ENCODE data around the gene GLP1R.

GRCh38 chr6:39075807-39076622 is 27.4 kb downstream of the GLP1R start:
- TF ChIP-seq, protein P1, sequence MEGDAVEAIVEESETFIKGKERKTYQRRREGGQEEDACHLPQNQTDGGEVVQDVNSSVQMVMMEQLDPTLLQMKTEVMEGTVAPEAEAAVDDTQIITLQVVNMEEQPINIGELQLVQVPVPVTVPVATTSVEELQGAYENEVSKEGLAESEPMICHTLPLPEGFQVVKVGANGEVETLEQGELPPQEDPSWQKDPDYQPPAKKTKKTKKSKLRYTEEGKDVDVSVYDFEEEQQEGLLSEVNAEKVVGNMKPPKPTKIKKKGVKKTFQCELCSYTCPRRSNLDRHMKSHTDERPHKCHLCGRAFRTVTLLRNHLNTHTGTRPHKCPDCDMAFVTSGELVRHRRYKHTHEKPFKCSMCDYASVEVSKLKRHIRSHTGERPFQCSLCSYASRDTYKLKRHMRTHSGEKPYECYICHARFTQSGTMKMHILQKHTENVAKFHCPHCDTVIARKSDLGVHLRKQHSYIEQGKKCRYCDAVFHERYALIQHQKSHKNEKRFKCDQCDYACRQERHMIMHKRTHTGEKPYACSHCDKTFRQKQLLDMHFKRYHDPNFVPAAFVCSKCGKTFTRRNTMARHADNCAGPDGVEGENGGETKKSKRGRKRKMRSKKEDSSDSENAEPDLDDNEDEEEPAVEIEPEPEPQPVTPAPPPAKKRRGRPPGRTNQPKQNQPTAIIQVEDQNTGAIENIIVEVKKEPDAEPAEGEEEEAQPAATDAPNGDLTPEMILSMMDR (conservative IDR thresholded peaks at IDR 0.05; ENCODE audit: low read depth, low read length) = no peak
- no peak for TF ChIP-seq USF2 (IDR thresholded peaks at IDR 0.05; ENCODE audit: low read depth, low read length)
- TF ChIP-seq MAFK (IDR thresholded peaks at IDR 0.05; ENCODE audit: low read depth, low read length) = no peak
- TF ChIP-seq CHD1 (IDR thresholded peaks at IDR 0.05; ENCODE audit: low read depth, low read length) = no peak
- TF ChIP-seq, protein P2, sequence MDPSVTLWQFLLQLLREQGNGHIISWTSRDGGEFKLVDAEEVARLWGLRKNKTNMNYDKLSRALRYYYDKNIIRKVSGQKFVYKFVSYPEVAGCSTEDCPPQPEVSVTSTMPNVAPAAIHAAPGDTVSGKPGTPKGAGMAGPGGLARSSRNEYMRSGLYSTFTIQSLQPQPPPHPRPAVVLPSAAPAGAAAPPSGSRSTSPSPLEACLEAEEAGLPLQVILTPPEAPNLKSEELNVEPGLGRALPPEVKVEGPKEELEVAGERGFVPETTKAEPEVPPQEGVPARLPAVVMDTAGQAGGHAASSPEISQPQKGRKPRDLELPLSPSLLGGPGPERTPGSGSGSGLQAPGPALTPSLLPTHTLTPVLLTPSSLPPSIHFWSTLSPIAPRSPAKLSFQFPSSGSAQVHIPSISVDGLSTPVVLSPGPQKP (IDR thresholded peaks at IDR 0.05; ENCODE audit: borderline replicate concordance, low read depth, low read length) = no peak
- TF ChIP-seq POLR2A (IDR thresholded peaks at IDR 0.05; ENCODE audit: low read depth, low read length) = no peak
- no peak for TF ChIP-seq RFX5 (IDR thresholded peaks at IDR 0.05; ENCODE audit: low read depth, low read length)
- TF ChIP-seq RAD21 (IDR thresholded peaks at IDR 0.05; ENCODE audit: low read length) = no peak
